HG02943 (cell line): ENCODE measurements around the gene FRY.

ENCODE experiments used
- ATAC-seq: cut with Tn5 transposase; IDR thresholded peaks from one replicate; pipeline ENCODE4 v1.9.1; 2021; ENCODE audit warnings: mild to moderate bottlenecking, low read depth, moderate library complexity; ENCODE audit not compliant: unreplicated experiment

Gene FRY

DNA sequence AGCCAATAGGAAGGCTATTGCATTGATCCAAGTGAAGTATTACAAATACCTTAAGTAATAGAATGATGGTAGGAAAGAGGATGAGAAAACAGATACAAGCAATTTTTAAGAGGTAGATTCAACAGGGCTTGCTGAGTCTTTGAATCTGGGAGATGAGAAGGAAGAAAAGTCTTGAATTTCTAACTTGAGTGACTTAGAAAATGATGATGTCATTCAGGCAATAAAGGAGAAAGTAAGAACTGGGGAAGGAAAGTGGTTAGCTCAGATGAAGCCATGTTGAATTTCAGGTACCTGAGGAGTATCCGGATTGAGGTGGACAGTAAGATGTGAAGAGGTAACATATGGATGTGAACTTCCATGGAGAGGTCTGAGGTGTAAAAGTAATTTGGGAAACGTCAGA, 15.5 kb upstream of the FRY start:
- no peak for ATAC-seq

- no peak for ATAC-seq
Measured at GRCh38 chr13:32016631-32017030, 14.9 kb upstream of the FRY start.

DNA sequence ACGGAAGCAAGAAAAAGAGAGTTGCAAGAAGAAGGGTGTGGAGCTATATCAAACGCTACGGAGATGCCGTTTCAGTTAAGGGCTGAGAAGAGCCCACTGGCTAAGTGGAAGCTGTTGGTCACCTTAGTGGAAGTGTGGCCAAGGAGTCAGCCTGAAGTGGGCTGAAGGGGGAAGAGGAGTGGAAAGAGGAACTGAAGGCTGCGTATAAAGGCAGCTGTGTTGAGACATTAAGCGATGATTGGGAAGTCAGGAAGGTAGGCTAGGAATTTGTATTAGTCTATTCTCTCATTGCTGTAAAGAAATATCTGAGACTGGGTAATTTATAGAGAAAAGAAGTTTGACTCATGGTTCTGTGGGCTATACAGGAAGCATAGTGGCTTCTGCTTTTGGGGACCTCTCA, 14.1 kb upstream of the FRY start:
- ATAC-seq = no peak

GRCh38 chr13:32019612-32020233, 11.9 kb upstream of the FRY start:
- no peak for ATAC-seq

DNA sequence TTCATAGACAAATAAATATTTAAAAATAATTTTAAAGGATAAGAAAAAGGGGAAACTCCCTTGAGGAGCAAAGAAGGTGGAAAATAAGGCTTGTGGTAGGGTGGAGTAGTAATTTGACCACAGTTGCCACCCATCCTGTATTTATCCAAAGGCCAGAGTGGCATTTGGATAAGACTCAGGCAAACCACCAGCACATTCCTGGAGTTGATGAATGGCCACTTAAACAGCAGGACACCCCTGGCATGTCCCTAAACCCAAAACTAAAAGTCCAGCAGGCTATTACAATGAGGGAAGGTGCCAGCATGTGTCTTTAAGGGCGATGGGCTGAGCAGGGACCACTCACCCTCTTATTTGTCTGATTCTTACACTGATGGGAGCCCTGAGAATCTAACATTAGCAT, 9.8 kb upstream of the FRY start:
- no peak for ATAC-seq

- no peak for ATAC-seq
Measured at GRCh38 chr13:32022311-32022710, 9.3 kb upstream of the FRY start.

GRCh38 chr13:32023096-32023495, 8.5 kb upstream of the FRY start:
- ATAC-seq = no peak

- ATAC-seq = no peak
Measured at GRCh38 chr13:32023698-32024097, 7.9 kb upstream of the FRY start.

DNA sequence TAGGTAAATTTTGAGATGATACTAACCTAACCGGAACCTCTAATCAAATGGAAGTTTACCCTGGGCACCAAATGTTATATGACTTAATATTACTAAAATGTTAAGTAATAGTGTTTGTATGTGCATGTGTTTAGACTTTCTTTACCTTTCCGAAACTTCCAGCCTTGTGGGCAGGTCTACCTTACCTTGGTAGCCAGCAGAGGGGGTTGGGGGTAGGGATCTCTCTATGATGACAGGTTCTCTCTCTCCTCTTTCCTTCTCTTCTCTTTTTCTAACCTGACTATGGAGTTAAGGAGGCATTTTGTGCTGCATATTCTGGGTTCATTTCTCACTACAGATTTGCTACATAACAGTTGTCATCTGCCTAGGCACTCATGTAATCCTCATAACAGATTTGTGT, 6.8 kb upstream of the FRY start:
- no peak for ATAC-seq

- ATAC-seq = no peak
Measured at GRCh38 chr13:32025730-32026129, 5.8 kb upstream of the FRY start.

- no peak for ATAC-seq
Measured at GRCh38 chr13:32026623-32027022, 5.0 kb upstream of the FRY start.

GRCh38 chr13:32028711-32029110, 2.9 kb upstream of the FRY start:
- no peak for ATAC-seq

- ATAC-seq = no peak
Measured at GRCh38 chr13:32029684-32030083, 1.9 kb upstream of the FRY start.

GRCh38 chr13:32031815-32032370, 319 bp downstream of the FRY start:
- ATAC-seq = no peak

DNA sequence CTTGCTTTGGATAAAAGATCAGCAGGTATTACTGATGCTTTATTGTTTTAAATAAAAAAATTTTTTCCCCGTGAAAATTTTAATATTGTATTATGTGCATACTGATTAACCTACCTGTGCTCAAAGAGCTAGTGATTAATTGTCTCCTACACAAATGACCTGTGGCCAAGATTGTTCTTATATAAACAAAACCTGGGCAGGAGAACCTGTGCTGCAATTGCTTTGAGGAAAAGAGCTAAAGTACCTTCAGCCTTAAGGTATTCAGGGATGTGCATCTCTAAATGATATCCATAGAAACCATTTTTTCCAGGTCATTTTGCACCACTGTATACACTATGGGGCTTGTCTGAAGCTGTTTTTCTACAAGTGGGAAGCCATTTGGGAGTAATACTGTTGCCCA, 1.2 kb downstream of the FRY start:
- ATAC-seq = no peak

- ATAC-seq = no peak
Measured at GRCh38 chr13:32033744-32034143, 2.2 kb downstream of the FRY start.

- no peak for ATAC-seq
Measured at GRCh38 chr13:32035716-32036115, 4.1 kb downstream of the FRY start.

DNA sequence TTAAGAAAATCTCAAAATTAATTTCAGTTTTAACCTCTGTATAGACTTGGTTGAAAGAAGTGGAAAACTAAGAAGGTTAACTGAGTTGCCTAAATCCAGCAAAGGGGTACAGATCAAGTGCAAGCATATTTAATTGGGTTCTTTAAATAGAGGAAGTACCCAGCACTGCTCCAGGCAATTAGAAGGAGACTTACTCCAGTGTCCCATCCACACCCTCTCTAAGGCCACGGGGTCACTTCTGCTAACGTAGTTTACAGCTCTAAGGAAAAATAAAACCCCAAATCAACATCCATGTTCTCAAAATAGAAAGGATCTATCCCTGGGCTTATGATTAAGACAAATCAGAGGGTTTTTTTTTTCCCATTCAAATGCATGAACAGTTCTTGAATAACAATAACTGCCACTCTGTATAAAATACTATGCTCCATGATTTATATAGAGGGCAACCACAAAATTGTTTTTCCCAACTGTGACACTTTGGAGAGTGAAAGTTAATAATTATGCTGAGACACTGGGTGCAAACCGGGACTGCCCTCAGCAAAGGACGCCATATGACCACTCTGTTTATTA, 4.6 kb downstream of the FRY start:
- no peak for ATAC-seq

DNA sequence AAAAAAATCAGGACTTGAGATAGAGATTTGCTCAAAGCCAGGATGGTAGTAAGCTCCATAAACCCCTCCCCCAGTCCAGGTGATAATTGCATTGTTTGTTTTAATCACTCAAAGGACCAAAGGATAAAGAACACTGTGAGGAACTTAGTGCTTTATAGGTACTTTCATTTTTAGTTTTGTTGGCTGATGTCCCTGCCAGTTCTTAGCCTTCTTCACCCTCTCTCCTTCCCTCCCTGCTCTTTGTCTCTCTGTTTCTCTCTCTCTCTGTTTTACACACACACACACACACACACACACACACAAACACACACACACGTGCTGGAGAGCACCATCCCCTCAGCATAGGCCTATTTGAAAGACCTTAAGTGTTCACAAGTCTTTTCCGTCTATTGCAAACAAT, 5.2 kb downstream of the FRY start:
- no peak for ATAC-seq

DNA sequence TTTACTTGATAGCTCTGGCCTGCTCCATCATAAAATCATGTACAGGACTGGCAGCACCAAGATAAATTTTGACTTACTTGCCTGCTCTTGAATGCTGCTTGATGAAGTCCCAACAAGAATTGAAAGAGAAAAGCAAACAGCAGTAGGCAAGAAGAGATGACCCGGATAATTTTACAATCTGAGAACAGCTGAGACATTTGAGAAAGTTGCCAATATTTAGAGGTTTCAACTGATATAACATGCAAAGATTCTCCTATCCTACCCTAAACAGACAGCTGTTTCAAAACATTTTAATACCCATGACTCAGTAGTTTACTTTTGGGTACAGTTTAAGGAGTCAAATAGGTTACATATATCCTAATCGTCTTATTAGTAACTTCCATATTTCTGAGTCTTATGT, 5.9 kb downstream of the FRY start:
- ATAC-seq = no peak

GRCh38 chr13:32038343-32038742, 6.8 kb downstream of the FRY start:
- ATAC-seq = no peak

- ATAC-seq = no peak
Measured at GRCh38 chr13:32039056-32039455, 7.5 kb downstream of the FRY start.

DNA sequence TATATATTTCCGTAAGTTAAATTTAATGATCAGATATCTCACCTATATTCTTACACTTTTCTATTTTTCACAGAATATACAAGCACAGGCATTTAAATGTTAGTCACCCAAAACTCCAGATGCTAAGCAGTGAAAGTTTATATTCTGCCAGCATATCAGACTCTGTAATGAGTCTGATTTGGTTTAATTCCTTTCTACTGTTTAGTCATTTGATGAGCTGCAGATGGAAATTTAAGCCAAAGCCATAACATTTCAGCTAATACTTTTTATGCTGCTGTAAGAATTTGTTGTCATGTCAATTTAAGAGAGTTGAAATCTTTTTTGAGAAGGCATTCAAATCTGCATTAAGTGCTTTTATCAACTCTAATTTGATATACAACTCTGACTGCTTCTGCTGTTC, 8.0 kb downstream of the FRY start:
- no peak for ATAC-seq
